Panc1 (cell line): Measurements from ENCODE around the gene SSR1. TPM values are rescaled to one million over a fixed set of nuclear protein-coding genes. Genes with fewer than 3 reads are reported as not detected.
"Not testable (repeated sequence)": the region's sequence is repeated elsewhere in the genome, so short reads cannot be mapped to it uniquely, and the experiment has no call there.

Source experiments
- ATAC-seq: fragments of 200-7000 bp; cut with Tn5 transposase; 2 replicates; pipeline ENCODE4 v1.9.1; 2020; ENCODE audit warnings: mild to moderate bottlenecking, moderate library complexity
- BruUV-seq: library from RNA; stranded (reverse); fragments of 400-500 nt; replicated peaks from 2 replicates; lab custom pipeline; 2021; lab: Mats Ljungman, UMichigan
- CTCF ChIA-PET: fragments of 300-600 bp; sonication (Branson Sonifier 250); formaldehyde crosslinking; loops from one replicate; lab custom pipeline; 2022; ENCODE audit warnings: antibody characterized with exemption; lab: Charles Lee
- POLR2A ChIA-PET: fragments of 300-600 bp; sonication (Branson Sonifier 250); formaldehyde crosslinking; loops from one replicate; lab custom pipeline; 2022; ENCODE audit warnings: antibody characterized with exemption; lab: Charles Lee
- DNase-seq: peaks from one replicate; pipeline ENCODE4 v3.0.0-alpha.2; 2010; ENCODE audit warnings: low read depth, low spot score
- H3K27ac ChIP-seq: 2 replicates; pipeline ENCODE4 v1.5.1; 2011; ENCODE audit warnings: mild to moderate bottlenecking, low read length, inconsistent platforms
- H3K27me3 ChIP-seq: fragments of 200-500 bp; sonication (Bioruptor generic); 2 replicates; pipeline ENCODE4 v1.6.0; 2014; ENCODE audit warnings: low read length, inconsistent platforms; ENCODE audit not compliant: control insufficient read depth, insufficient read depth
- H3K36me3 ChIP-seq: fragments of 200-500 bp; sonication (Bioruptor generic); 2 replicates; pipeline ENCODE4 v1.5.1; 2014; ENCODE audit warnings: inconsistent platforms, mild to moderate bottlenecking, low read length, moderate library complexity; ENCODE audit not compliant: control insufficient read depth, insufficient read depth
- H3K4me1 ChIP-seq: 2 replicates; pipeline ENCODE4 v1.5.1; 2011; ENCODE audit warnings: inconsistent platforms, mild to moderate bottlenecking, low read length, moderate library complexity; ENCODE audit not compliant: control insufficient read depth, insufficient read depth
- H3K4me3 ChIP-seq, 2 experiments: 2 replicates each; pipeline ENCODE4 v1.5.1; 2011 to 2012; ENCODE audit warnings: low read depth in 2 of 2, low read length in 2 of 2, mild to moderate bottlenecking in 2 of 2, inconsistent platforms in 1 of 2, moderate library complexity in 1 of 2
- H3K9me3 ChIP-seq: fragments of 200-500 bp; sonication (Bioruptor generic); 2 replicates; pipeline ENCODE4 v1.5.1; 2014; ENCODE audit warnings: low read depth, mild to moderate bottlenecking, inconsistent platforms, low read length, moderate library complexity; ENCODE audit not compliant: control insufficient read depth, insufficient read depth
- CTCF ChIP-seq: fragments of 450-650 bp; IDR thresholded peaks from 2 replicates; pipeline ENCODE4 v1.5.1; 2017; ENCODE audit warnings: mild to moderate bottlenecking
- POLR2AphosphoS5 ChIP-seq: IDR thresholded peaks from 2 replicates; pipeline ENCODE4 v1.6.1; 2012; ENCODE audit warnings: mild to moderate bottlenecking, low read depth, low read length, moderate library complexity
- SIN3A ChIP-seq: IDR thresholded peaks from 2 replicates; pipeline ENCODE4 v1.6.1; 2012; ENCODE audit warnings: low read depth, mild to moderate bottlenecking, low read length, moderate library complexity, borderline replicate concordance; ENCODE audit not compliant: insufficient read depth
- TCF7L2 ChIP-seq: IDR thresholded peaks from 2 replicates; pipeline ENCODE4 v1.6.1; 2011; ENCODE audit warnings: mild to moderate bottlenecking, low read depth, low read length, inconsistent platforms
- in situ Hi-C: cut with HindIII; loops from 2 replicates; pipeline ENCODE4 v1.10.0; 2016; ENCODE audit warnings: low sequenced_read_pairs, low pct_unique_long_range_greater_than_20kb
- intact Hi-C: fragments of 100-400 bp; cut with micrococcal nuclease; formaldehyde crosslinking; loops from one replicate; pipeline ENCODE4 v1.10.0; 2022; ENCODE audit not compliant: unreplicated experiment
- total RNA-seq: library from RNA; stranded (reverse); gene quantifications from one replicate; pipeline ENCODE4 v1.2.1, GENCODE V29; 2021; ENCODE audit not compliant: unreplicated experiment
- TF ChIP-seq, protein P1 (sequence below), 2 experiments: IDR thresholded peaks; 2 replicates each; pipeline ENCODE4 v1.6.1; 2011 to 2012; ENCODE audit warnings: low read depth in 2 of 2, control low read depth in 1 of 2, low read length in 1 of 2, mild to moderate bottlenecking in 1 of 2, moderate library complexity in 1 of 2; ENCODE audit not compliant: insufficient read depth in 1 of 2

SSR1 gene
- total RNA-seq, 1 experiment from 2014 or later, result 119 TPM

GRCh38 chr6:7276199-7276524, 36.8 kb downstream of the SSR1 start:
- H3K36me3 ChIP-seq, result no peaks in the 10 kb centered on the region
- peak; percentile 73 for TF ChIP-seq CTCF
- TF ChIP-seq, protein P1, sequence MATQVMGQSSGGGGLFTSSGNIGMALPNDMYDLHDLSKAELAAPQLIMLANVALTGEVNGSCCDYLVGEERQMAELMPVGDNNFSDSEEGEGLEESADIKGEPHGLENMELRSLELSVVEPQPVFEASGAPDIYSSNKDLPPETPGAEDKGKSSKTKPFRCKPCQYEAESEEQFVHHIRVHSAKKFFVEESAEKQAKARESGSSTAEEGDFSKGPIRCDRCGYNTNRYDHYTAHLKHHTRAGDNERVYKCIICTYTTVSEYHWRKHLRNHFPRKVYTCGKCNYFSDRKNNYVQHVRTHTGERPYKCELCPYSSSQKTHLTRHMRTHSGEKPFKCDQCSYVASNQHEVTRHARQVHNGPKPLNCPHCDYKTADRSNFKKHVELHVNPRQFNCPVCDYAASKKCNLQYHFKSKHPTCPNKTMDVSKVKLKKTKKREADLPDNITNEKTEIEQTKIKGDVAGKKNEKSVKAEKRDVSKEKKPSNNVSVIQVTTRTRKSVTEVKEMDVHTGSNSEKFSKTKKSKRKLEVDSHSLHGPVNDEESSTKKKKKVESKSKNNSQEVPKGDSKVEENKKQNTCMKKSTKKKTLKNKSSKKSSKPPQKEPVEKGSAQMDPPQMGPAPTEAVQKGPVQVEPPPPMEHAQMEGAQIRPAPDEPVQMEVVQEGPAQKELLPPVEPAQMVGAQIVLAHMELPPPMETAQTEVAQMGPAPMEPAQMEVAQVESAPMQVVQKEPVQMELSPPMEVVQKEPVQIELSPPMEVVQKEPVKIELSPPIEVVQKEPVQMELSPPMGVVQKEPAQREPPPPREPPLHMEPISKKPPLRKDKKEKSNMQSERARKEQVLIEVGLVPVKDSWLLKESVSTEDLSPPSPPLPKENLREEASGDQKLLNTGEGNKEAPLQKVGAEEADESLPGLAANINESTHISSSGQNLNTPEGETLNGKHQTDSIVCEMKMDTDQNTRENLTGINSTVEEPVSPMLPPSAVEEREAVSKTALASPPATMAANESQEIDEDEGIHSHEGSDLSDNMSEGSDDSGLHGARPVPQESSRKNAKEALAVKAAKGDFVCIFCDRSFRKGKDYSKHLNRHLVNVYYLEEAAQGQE (IDR thresholded peaks at IDR 0.05; ENCODE audit: insufficient read depth in 1 of 2, low read depth in 2 of 2, low read length in 1 of 2), result no peak
- no peak for TF ChIP-seq TCF7L2
- POLR2A ChIA-PET, result no interaction called here
- intact Hi-C loops (loop anchor here (2.0 kb wide), 1 partner anchor 339 kb away; no protein-coding TSS in a partner anchor), in situ Hi-C loops (no loop called here)
- H3K27ac ChIP-seq, result no peak overlapping the region
- no peak for DNase-seq
- no peak for ATAC-seq
- H3K27me3 ChIP-seq, result no peaks in the 10 kb centered on the region
- no peaks in the 10 kb centered on the region for H3K4me1 ChIP-seq
- H3K9me3 ChIP-seq, result no peaks in the 10 kb centered on the region
- CTCF ChIA-PET, result interaction anchor here (0.7 to 0.8 kb wide), 2 partner anchors 14 to 339 kb away, joined by 3 to 6 read pairs; no protein-coding TSS in a partner anchor
- H3K4me3 ChIP-seq, result no peak overlapping the region
- BruUV-seq, result no TSS peak

- CTCF ChIA-PET, result interaction anchor here (0.6 kb wide), 1 partner anchor 12 kb away, joined by 10 read pairs; no protein-coding TSS in a partner anchor
- H3K27ac ChIP-seq, in situ Hi-C loops, POLR2A ChIA-PET, H3K27me3 ChIP-seq, H3K9me3 ChIP-seq, H3K36me3 ChIP-seq, intact Hi-C loops, H3K4me1 ChIP-seq, BruUV-seq, ATAC-seq, DNase-seq, H3K4me3 ChIP-seq: not testable (repeated sequence)
Measured at GRCh38 chr6:7274525-7274924, 38.5 kb downstream of the SSR1 start.

GRCh38 chr6:7273709-7274108, 39.3 kb downstream of the SSR1 start:
- intact Hi-C loops (no loop called here), in situ Hi-C loops (no loop called here)
- TF ChIP-seq TCF7L2 (no peak), POLR2AphosphoS5 (no peak), SIN3A (no peak), CTCF (no peak)
- TF ChIP-seq, protein P1 (IDR thresholded peaks at IDR 0.05; ENCODE audit: insufficient read depth in 1 of 2, low read depth in 2 of 2, low read length in 1 of 2), result no peak
- CTCF ChIA-PET, result no interaction called here
- H3K4me1 ChIP-seq, result no peaks in the 10 kb centered on the region
- H3K27me3 ChIP-seq, result no peaks in the 10 kb centered on the region
- POLR2A ChIA-PET, result no interaction called here
- DNase-seq, result no peak
- no peak overlapping the region for H3K27ac ChIP-seq
- ATAC-seq, result no peak
- no peak overlapping the region for H3K4me3 ChIP-seq
- no peaks in the 10 kb centered on the region for H3K36me3 ChIP-seq
- no peaks in the 10 kb centered on the region for H3K9me3 ChIP-seq
- no TSS peak for BruUV-seq
